ENCODE data around the gene ALDH3B2.
"Not testable (repeated sequence)": the region's sequence is repeated elsewhere in the genome, so short reads cannot be mapped to it uniquely, and the experiment has no call there.

Gene ALDH3B2

GRCh38 chr11:67641338-67642172 is 32.9 kb downstream of the ALDH3B2 start:
- no peak for DNase-seq

GRCh38 chr11:67640758-67641337 is 33.6 kb downstream of the ALDH3B2 start:
- no peak for DNase-seq

GRCh38 chr11:67640021-67640757 is 34.2 kb downstream of the ALDH3B2 start:
- DNase-seq = peak; percentile 70

GRCh38 chr11:67639438-67639859 is 35.0 kb downstream of the ALDH3B2 start, which contains the start of gene TBX10:
Gene TBX10 (minus strand): TSS chr11:67639763. CDS start chr11:67639472, 291 bp downstream.
- no peak for DNase-seq

GRCh38 chr11:67638535-67639437 is 35.6 kb downstream of the ALDH3B2 start:
- DNase-seq = no peak

- not testable (repeated sequence) for DNase-seq
These were observed 37.0 kb downstream of the ALDH3B2 start for GRCh38 chr11:67637441-67637840.

- DNase-seq = no peak
These were observed 37.5 kb downstream of the ALDH3B2 start for GRCh38 chr11:67636962-67637361.

- DNase-seq = no peak
These were observed 39.2 kb downstream of the ALDH3B2 start for GRCh38 chr11:67635231-67635521.

GRCh38 chr11:67634366-67635230 is 39.8 kb downstream of the ALDH3B2 start:
- no peak for DNase-seq

GRCh38 chr11:67633758-67634365 is 40.6 kb downstream of the ALDH3B2 start:
- no peak for DNase-seq

- DNase-seq = no peak
These were observed 41.3 kb downstream of the ALDH3B2 start for GRCh38 chr11:67632982-67633755.

- DNase-seq = no peak
These were observed 42.0 kb downstream of the ALDH3B2 start for GRCh38 chr11:67632175-67632981.

- DNase-seq = no peak
These were observed 42.6 kb downstream of the ALDH3B2 start for GRCh38 chr11:67631853-67632174.

GRCh38 chr11:67631411-67631810 is 43.0 kb downstream of the ALDH3B2 start:
- no peak for DNase-seq

- DNase-seq = no peak
These were observed 43.5 kb downstream of the ALDH3B2 start for GRCh38 chr11:67630943-67631331.

- DNase-seq = peak; percentile 96
These were observed 44.0 kb downstream of the ALDH3B2 start for GRCh38 chr11:67630228-67630942.

GRCh38 chr11:67629386-67630227 is 44.8 kb downstream of the ALDH3B2 start, which contains the start of gene NUDT8:
Gene NUDT8 (minus strand): TSS chr11:67629937. CDS start chr11:67629911, 26 bp downstream.
- peak; percentile 88 for DNase-seq

Data from CD4-positive, alpha-beta T cell treated with Interleukin-12 subunit alpha and Interleukin-12 subunit beta, for 1 hour (primary cell).